HG02943 (cell line): ENCODE data around the gene BLOC1S1.

Experiments
- ATAC-seq: cut with Tn5 transposase; IDR thresholded peaks from one replicate; pipeline ENCODE4 v1.9.1; 2021; ENCODE audit warnings: mild to moderate bottlenecking, low read depth, moderate library complexity; ENCODE audit not compliant: unreplicated experiment

The BLOC1S1 gene

DNA sequence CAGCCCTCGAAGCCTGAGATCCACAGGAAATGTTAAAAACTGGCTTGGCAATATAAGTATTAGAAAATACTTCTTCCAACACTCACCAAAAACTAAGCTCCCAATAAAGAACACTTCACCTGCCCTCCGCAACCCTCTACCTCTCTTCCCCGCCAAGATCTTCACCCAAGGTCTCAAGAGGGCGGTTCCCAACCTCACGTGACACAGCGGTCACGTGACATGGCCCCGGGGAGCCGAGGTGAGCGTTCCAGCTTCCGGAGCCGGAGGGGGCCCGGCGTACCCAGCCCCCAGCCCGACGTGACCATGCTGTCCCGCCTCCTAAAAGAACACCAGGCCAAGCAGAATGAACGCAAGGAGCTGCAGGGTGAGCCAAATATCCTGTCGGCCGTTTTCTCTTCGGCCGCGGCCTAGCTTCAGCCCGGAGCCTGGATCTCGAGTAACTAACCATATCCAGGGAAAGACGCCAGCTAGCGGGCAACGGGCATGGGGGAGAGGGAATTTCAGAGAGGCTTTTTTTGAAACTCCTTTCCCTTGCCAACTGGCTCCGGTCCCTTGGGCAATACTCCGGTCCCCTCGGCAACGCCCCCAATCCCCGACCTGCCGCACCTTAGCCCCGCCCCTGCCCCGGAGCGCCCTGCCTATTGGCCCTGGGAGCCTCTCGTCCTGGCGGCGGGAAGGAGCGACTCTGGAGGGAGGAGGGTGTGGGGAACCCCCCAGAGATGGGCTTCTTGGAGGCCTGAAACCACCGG lies at the start of gene BLOC1S1:
BLOC1S1 (plus strand) TSS at position 214 of the 749 bp plus-strand sequence; CDS start at position 220, 6 bp downstream.
- ATAC-seq: peak; percentile 93

DNA sequence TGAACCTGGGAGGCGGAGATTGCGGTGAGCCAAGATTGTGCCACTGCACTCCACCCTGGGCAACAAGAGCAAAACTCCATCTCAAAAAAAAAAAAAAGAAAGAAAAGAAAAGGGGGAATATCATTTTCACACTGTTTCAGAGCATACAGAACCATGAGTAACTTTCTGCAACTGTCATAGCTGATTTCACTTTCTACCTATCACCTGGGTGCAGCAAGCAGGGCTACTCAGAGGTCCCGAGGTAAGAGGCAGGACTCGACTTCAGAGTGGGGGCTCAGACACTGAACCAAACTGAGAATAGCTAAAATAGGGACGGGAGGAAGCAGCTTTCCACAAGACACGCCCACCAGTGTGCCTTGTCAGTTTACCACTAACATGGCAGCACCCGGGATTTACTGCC lies 49.3 kb upstream of the BLOC1S1 start:
- ATAC-seq: no peak

DNA sequence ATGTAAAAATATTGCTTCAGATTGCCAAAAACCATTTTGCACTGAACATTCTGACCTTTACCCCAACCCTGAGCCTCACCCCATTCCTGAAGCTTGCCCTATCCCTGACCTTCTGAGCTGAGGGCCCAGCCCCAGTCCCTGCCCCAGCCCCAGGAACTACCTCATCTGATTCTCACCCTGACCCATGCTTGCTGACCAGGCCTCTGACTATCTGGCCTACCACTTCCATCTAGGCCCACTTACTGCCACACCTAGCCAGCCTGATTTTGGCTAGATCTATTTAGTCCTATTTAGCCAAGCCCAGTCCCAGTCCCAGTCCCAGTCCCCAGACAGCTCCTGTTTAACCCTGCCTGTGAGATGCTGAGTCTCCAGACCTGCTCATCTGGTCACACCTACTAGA lies 45.6 kb upstream of the BLOC1S1 start:
- ATAC-seq: no peak

GRCh38 chr12:55671746-55672145 lies 44.1 kb upstream of the BLOC1S1 start:
- ATAC-seq: no peak

- ATAC-seq: peak; percentile 98
Measured at GRCh38 chr12:55673638-55674037, 42.2 kb upstream of the BLOC1S1 start.

DNA sequence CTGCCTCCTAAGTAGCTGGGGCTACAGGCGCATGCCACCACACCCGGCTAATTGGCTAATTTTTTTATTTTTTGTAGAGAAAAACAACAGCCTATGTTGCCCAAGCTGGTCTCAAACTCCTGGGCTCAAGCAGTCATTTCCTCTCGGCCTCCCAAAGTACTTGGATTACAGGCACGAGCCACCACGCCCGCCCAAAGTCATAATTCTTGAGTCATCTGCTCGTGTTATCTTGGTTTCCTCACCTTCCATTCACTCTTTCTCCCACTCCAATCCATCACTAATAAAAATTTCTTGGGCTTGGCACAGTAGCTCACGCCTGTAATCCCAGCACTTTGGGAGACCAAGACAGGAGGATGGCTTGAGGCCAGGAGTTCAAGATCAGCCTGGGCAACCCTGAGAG lies 40.2 kb upstream of the BLOC1S1 start:
- no peak for ATAC-seq

- no peak for ATAC-seq
Measured at GRCh38 chr12:55676707-55677106, 39.1 kb upstream of the BLOC1S1 start.

GRCh38 chr12:55679691-55680090 lies 36.2 kb upstream of the BLOC1S1 start:
- ATAC-seq: no peak

DNA sequence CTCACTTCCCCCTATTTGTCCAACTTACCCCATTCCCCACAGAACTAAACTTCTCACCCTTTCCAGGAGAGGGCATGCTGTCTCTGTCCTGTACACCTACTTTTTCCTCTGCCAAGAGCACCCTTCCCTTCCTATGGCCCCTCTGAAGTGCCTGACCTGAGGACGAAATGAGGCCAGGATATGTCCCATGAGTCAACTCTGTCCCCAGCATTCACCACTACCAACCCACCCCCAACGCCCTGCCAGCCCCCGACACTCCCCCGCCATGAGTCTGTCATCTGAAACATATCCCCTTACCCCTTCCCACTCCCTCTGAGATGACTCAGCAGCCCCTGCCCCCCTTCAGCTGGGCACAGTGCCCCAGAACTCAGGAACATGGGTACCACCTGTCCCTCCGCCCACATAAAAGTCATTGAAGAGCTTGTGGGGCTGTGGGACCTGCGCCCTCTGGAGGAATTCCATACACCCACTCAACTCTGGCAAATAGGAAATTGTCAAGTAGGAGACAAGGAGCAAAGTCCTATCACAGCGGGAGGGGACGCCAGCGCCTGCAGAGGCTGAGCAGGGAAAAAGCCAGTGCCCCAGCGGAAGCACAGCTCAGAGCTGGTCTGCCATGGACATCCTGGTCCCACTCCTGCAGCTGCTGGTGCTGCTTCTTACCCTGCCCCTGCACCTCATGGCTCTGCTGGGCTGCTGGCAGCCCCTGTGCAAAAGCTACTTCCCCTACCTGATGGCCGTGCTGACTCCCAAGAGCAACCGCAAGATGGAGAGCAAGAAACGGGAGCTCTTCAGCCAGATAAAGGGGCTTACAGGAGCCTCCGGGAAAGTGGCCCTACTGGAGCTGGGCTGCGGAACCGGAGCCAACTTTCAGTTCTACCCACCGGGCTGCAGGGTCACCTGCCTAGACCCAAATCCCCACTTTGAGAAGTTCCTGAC lies 34.4 kb upstream of the BLOC1S1 start:
- ATAC-seq: no peak

- no peak for ATAC-seq
Measured at GRCh38 chr12:55682087-55682796, 33.6 kb upstream of the BLOC1S1 start.

- no peak for ATAC-seq
Measured at GRCh38 chr12:55683676-55684075, 32.2 kb upstream of the BLOC1S1 start.

DNA sequence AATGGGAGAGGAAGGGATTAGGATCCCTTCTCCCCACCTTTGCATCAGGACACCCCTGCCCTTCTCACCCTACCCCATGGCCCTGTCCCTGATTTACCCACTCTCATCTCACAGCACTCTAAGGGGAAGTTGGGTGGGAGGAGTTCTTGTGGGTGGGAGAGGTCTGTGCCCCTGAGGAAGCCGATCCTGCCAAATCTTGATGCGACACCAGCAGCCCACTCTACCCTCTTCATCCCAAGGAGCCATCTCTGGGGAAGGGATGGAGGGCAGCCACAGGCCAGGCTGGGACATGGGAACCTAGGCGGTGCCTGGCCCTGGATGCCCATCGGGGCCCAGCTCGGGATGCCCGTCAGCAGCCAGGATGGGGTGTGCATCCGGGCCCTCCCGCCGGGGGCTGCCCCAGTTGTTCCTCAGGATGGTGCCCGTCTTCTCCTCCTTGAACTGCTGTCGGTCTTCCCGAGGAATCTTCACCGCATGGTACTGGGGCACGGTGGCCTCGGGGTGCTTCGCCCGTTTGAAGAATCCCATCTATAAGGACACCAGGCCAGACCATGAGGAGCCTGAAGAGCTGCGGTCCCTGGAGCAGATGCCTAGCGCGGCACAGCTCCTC lies 31.0 kb upstream of the BLOC1S1 start:
- no peak for ATAC-seq

DNA sequence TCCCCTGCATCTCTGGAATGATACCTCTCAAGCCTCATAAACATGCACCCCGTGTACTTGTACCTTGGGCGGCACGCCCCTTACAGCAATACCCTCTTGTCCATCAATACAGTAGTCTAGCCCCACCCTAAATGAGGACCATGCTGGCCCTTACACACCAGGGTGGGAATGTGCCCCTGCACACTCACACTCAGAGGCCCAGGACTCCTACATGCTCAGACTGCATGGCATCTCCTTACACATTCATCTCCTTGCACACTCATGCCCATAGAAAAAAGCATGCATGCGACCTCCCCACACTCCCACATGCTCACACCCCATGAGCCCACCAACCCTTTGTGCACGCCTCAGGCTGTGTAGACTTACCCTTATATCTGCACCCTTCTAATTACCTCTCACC lies 30.2 kb upstream of the BLOC1S1 start:
- ATAC-seq: no peak

DNA sequence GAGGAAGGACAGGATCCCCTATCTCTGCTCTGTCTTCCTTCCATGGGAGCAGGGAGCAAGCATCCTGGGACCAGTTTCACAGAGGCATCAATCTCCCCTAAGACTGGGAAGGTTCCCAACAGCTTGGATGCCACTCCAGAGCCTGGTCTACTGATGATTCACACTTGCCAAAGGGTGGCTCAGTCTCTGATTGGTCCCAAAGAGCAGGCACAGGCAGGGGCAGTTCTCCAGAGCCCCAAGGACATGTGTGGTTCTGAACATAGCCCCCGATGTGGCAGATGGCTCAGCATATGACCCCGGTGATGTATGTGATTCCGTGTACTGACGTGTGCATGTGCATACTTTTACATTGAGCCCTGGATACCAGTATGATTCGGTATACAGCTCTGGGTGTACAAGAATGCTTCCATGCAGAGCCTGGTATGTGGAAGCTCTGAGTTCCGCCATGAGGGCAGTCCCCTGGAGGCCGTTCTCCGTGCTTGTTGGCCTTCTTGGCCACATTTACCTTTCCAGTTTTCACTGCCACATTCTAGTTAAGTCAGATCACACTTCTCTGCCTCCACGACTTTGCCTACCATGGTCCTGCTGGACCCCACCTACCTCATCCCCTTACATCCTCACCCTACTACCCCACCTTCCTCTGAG lies 29.4 kb upstream of the BLOC1S1 start:
- ATAC-seq: no peak

GRCh38 chr12:55687746-55688145 lies 28.1 kb upstream of the BLOC1S1 start:
- no peak for ATAC-seq

- no peak for ATAC-seq
Measured at GRCh38 chr12:55688716-55689655, 26.9 kb upstream of the BLOC1S1 start.

GRCh38 chr12:55692631-55693322 lies 23.1 kb upstream of the BLOC1S1 start:
- no peak for ATAC-seq
